ENCODE data around the gene CABCOCO1. TPM values are rescaled to one million over a fixed set of nuclear protein-coding genes. Genes with fewer than 3 reads are reported as not detected.
"Not testable (repeated sequence)": the region's sequence is repeated elsewhere in the genome, so short reads cannot be mapped to it uniquely, and the experiment has no call there.

CABCOCO1 gene
- total RNA-seq, 1 experiment from 2014 or later, result not detected

DNA sequence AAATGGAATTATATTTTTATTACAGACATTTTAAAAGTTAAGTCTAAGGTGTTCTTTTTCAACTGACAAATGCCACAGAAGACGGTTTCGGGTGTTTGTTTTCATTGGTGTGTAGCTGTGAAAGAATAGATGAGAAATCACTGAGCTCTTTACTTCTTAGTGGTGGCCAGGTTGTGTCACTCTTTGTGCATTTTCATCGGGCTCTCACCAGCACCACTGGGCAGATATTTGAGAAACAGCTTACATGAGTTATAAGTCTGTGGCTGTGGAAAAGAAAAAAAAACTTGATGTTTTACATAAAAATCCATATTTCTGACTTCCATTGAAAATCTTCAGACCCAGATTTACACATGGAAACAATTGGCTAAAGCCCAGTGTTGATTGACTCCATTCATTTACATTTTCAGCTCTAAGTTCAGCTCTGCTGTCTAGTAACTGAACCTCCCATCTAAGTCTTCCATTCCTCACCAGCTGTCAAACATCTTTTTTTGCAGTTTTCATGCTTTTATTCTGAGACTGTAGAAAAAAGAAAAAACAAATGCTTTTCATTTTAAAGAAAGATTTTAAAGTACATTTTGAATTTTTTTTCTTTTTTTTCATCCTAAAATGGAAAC is 22.3 kb downstream of the CABCOCO1 start:
- Mint-ChIP-seq H3K27ac (ENCODE audit: unreplicated experiment) (no peak overlapping the region), H3K4me3 (ENCODE audit: unreplicated experiment) (no peak overlapping the region), H3K4me1 (ENCODE audit: low read depth, unreplicated experiment) (no peaks in the 10 kb centered on the region), H3K9me3 (ENCODE audit: unreplicated experiment) (no peaks in the 10 kb centered on the region), H3K36me3 (ENCODE audit: insufficient read depth, unreplicated experiment) (no peaks in the 10 kb centered on the region), H3K27me3 (ENCODE audit: insufficient read depth, unreplicated experiment) (peaks cover 3% of the 10 kb centered on the region)
- POLR2A ChIA-PET, result interaction anchor here (0.7 kb wide), 1 partner anchor 150 kb away, joined by 4 read pairs; no protein-coding TSS in a partner anchor
- H3K27me3 ChIP-seq (replicated peaks; ENCODE audit: control insufficient read depth, insufficient read depth, low read length), result no peaks in the 10 kb centered on the region
- no peaks in the 10 kb centered on the region for H3K9me3 ChIP-seq
- BruUV-seq (replicated peaks), result no TSS peak
- H3K4me1 ChIP-seq, result no peaks in the 10 kb centered on the region
- intact Hi-C loops (cut with micrococcal nuclease; ENCODE audit: unreplicated experiment), result no loop called here
- TF ChIP-seq, protein P1, sequence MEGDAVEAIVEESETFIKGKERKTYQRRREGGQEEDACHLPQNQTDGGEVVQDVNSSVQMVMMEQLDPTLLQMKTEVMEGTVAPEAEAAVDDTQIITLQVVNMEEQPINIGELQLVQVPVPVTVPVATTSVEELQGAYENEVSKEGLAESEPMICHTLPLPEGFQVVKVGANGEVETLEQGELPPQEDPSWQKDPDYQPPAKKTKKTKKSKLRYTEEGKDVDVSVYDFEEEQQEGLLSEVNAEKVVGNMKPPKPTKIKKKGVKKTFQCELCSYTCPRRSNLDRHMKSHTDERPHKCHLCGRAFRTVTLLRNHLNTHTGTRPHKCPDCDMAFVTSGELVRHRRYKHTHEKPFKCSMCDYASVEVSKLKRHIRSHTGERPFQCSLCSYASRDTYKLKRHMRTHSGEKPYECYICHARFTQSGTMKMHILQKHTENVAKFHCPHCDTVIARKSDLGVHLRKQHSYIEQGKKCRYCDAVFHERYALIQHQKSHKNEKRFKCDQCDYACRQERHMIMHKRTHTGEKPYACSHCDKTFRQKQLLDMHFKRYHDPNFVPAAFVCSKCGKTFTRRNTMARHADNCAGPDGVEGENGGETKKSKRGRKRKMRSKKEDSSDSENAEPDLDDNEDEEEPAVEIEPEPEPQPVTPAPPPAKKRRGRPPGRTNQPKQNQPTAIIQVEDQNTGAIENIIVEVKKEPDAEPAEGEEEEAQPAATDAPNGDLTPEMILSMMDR (IDR thresholded peaks at IDR 0.05; ENCODE audit: insufficient read depth in 1 of 2, low read depth in 1 of 2, low read length in 1 of 2, severe bottlenecking in 1 of 2, unreplicated experiment in 1 of 2), result no peak
- no peak overlapping the region for H3K4me3 ChIP-seq (ENCODE audit: low read depth, low read length)
- CTCF ChIA-PET, result no interaction called here
- no peak for DNase-seq
- H3K36me3 ChIP-seq (ENCODE audit: control insufficient read depth, insufficient read depth, low read length), result no peaks in the 10 kb centered on the region

- Mint-ChIP-seq H3K4me3 (ENCODE audit: unreplicated experiment) (no peak overlapping the region), H3K9me3 (ENCODE audit: unreplicated experiment) (no peaks in the 10 kb centered on the region), H3K4me1 (ENCODE audit: low read depth, unreplicated experiment) (no peaks in the 10 kb centered on the region), H3K27ac (ENCODE audit: unreplicated experiment) (no peak overlapping the region), H3K36me3 (ENCODE audit: insufficient read depth, unreplicated experiment) (no peaks in the 10 kb centered on the region), H3K27me3 (ENCODE audit: insufficient read depth, unreplicated experiment) (peaks cover 3% of the 10 kb centered on the region)
- DNase-seq, result no peak
- CTCF ChIA-PET, result no interaction called here
- POLR2A ChIA-PET, result no interaction called here
- intact Hi-C loops (cut with micrococcal nuclease; ENCODE audit: unreplicated experiment), result no loop called here
- no TSS peak for BruUV-seq (replicated peaks)
- Histone ChIP-seq H3K9me3 (no peaks in the 10 kb centered on the region), H3K36me3 (ENCODE audit: control insufficient read depth, insufficient read depth, low read length) (no peaks in the 10 kb centered on the region), H3K4me3 (ENCODE audit: low read depth, low read length) (no peak overlapping the region), H3K27me3 (replicated peaks; ENCODE audit: control insufficient read depth, insufficient read depth, low read length) (no peaks in the 10 kb centered on the region), H3K4me1 (no peaks in the 10 kb centered on the region)
- TF ChIP-seq, protein P1 (IDR thresholded peaks at IDR 0.05; ENCODE audit: insufficient read depth in 1 of 2, low read depth in 1 of 2, low read length in 1 of 2, severe bottlenecking in 1 of 2, unreplicated experiment in 1 of 2), result no peak
Observed at GRCh38 chr10:61688551-61689308, 26.0 kb downstream of the CABCOCO1 start.

GRCh38 chr10:61691667-61692066 is 28.9 kb downstream of the CABCOCO1 start:
- H3K36me3 Mint-ChIP-seq (ENCODE audit: insufficient read depth, unreplicated experiment); H3K9me3 Mint-ChIP-seq (ENCODE audit: unreplicated experiment); H3K4me1 Mint-ChIP-seq (ENCODE audit: low read depth, unreplicated experiment); H3K9me3 ChIP-seq; intact Hi-C loops (cut with micrococcal nuclease; ENCODE audit: unreplicated experiment); H3K27me3 ChIP-seq (replicated peaks; ENCODE audit: control insufficient read depth, insufficient read depth, low read length); POLR2A ChIA-PET; H3K36me3 ChIP-seq (ENCODE audit: control insufficient read depth, insufficient read depth, low read length); H3K4me3 ChIP-seq (ENCODE audit: low read depth, low read length); CTCF ChIA-PET; H3K4me3 Mint-ChIP-seq (ENCODE audit: unreplicated experiment); BruUV-seq (replicated peaks); DNase-seq; H3K27ac Mint-ChIP-seq (ENCODE audit: unreplicated experiment); H3K27me3 Mint-ChIP-seq (ENCODE audit: insufficient read depth, unreplicated experiment); H3K4me1 ChIP-seq: not testable (repeated sequence)
